Measurements from ENCODE around the gene SFXN1. TPM values are rescaled to one million over a fixed set of nuclear protein-coding genes. Genes with fewer than 3 reads are reported as not detected.

SFXN1 gene
- polyA plus RNA-seq, 4 donors, result 32.9 to 49.0 (median 47.0) TPM

DNA sequence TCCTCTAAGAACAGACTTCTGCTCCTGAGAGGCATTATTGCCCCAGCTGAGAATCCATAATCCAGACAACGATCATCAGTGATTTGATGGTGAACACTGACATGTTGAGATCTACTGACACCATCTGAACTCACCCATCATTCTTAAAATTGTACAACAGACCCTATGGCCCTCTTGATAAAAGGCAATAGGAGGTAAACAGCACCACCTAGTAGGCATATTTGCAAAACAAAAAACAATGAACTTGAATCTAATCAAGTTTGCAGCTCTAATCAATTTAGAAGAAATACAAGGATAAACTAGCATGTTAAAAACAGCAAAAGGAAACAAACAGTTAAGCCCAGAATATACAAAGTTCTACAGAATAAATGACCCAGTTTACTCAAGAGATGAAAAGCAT lies 89.6 kb downstream of the SFXN1 start:
- no peak for DNase-seq (ENCODE audit: low read depth in 4 of 4, low spot score in 3 of 4)

DNA sequence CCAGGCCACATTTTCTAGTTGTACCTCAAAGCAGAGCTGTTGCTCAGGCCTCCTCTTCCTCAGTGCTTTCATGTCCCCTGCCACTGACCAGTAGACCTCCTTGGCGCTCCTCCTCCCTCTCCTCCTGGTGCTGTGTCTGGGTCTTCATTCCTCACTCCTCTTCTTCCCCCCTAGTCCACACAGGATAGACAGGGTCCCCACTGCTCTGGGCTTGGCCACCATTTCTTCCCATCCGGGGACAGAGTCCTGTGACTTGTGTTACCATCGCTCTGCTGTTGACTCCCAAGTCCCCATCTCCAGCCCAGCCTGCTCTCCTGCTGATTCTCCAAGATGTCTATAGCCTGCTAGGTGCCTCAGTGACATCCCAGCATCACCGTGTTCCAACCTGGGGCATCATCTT lies 91.3 kb downstream of the SFXN1 start:
- DNase-seq (ENCODE audit: low read depth in 4 of 4, low spot score in 3 of 4), result no peak

DNA sequence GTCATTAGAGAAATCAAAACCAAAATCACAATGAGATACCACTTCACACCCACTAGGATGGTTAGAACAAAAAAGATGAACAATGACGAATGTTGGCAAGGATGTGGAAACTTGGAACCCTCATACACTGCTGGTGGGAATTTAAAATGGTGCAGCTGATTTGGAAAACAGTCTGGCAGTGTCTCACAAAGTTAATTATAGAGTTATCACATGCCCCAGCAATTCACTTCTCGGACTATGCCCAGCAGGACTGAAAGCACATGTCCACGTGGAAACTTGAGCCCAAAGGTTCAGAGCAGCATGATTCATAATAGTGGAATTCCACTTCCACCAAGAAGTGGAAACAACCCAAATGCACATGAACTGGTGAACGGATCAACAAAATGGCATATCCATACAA lies 94.5 kb downstream of the SFXN1 start:
- no peak for DNase-seq (ENCODE audit: low read depth in 4 of 4, low spot score in 3 of 4)

GRCh38 chr5:175573493-175574269 lies 95.3 kb downstream of the SFXN1 start:
- no peak for DNase-seq (ENCODE audit: low read depth in 4 of 4, low spot score in 3 of 4)

GRCh38 chr5:175575301-175575700 lies 96.9 kb downstream of the SFXN1 start:
- DNase-seq (ENCODE audit: low read depth in 4 of 4, low spot score in 3 of 4), result no peak

GRCh38 chr5:175576096-175576495 lies 97.7 kb downstream of the SFXN1 start:
- no peak for DNase-seq (ENCODE audit: low read depth in 4 of 4, low spot score in 3 of 4)

DNA sequence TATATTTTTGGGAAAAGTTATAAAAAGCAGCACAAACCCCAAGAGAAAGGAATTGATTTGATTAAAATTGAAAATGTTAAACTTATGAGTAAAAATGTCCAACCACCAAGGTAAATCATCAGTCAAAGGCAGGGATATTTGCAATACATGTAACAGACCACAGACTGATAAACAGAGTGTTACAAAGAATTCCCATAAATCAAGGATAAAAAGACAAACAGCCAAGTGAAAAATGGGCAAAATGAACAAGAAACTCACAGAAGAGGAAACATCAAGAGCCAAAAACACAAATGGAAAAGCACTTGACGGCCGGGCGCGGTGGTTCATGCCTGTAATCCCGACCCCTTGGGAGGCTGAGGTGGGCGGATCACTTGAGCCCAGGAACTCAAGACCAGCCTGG lies 98.2 kb downstream of the SFXN1 start:
- DNase-seq (ENCODE audit: low read depth in 4 of 4, low spot score in 3 of 4), result no peak

Other genes starting within 250 kb of the SFXN1 start
- gene DRD1, start 34.4 kb upstream of the SFXN1 start, polyA plus RNA-seq (ENCODE audit: insufficient read length in 4 of 4), result under 1 TPM in 1 of 4 donors, not detected in 3; 0.06 TPM
- 1 to 10 TPM in 3 of 4 donors, under 1 TPM in 1; 0.89 to 3.6 (median 3.0) TPM for gene HRH2, start 179.5 kb downstream of the SFXN1 start, polyA plus RNA-seq (ENCODE audit: insufficient read length in 4 of 4)

Data from left renal pelvis (tissue), 4 donors.